ENCODE measurements around the gene C1GALT1. TPM values are rescaled to one million over a fixed set of nuclear protein-coding genes. Genes with fewer than 3 reads are reported as not detected.

The C1GALT1 gene
- total and polyA plus RNA-seq, 11 donors, result 4.3 to 36.4 (median 21.1) TPM

- Histone ChIP-seq H3K4me1 (peaks cover 0 to 24% (median 4%) of the 10 kb centered on the region in 12 donors), H3K27ac (peak overlapping the region in 1 of 12 donors; percentile 53), H3K36me3 (no peaks in the 10 kb centered on the region), H3K9me3 (peaks cover 0 to 22% (median under 1%) of the 10 kb centered on the region in 12 donors), H3K4me3 (no peak overlapping the region), H3K27me3 (no peaks in the 10 kb centered on the region)
- ATAC-seq (no peak), DNase-seq (no peak)
- 83 to 92% (median 90%) methylated on average over 1 of the region's 1 CpG for WGBS, 4 donors
- intact Hi-C loops (cut with DNase I), result loop anchor here in 2 of 10 donors (5.0 to 10.0 kb wide), 2 partner anchors 58 to 75 kb away; no protein-coding TSS in a partner anchor
- no peak for TF ChIP-seq POLR2A (IDR thresholded peaks at IDR 0.05)
- no peak for TF ChIP-seq CTCF (IDR thresholded peaks at IDR 0.05)
Observed at GRCh38 chr7:7177044-7177517, 5.3 kb upstream of the C1GALT1 start.

- no peak for DNase-seq
- whole genome bisulfite sequencing, 4 donors, result 96 to 98% (median 97%) methylated on average over 2 of the region's 2 CpGs
- no peak for ATAC-seq
Observed at GRCh38 chr7:7178081-7178480, 4.3 kb upstream of the C1GALT1 start.

DNA sequence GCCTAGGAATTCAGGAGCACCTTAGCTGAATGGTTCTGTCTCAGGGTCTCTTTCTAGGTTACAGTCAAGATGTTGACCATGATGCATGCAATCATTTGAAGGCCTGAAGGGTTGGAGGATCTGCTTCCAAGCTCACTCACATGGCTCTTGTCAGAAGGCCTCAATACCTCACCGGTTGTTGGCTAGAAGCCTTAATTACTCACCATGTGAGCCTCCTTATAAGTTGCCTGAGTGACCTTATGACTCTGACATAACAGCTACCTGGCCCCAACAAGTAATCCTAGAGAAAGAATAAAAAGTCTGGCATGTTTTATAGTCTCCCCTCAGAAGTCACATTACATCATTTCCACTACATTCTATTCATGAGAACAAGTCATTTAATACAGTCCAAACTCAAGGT is 3.4 kb upstream of the C1GALT1 start:
- intact Hi-C loops (cut with DNase I), result loop anchor here in 2 of 10 donors (5.0 to 10.0 kb wide), 2 partner anchors 56 to 77 kb away; no protein-coding TSS in a partner anchor
- 71 to 98% (median 92%) methylated on average over 1 of the region's 1 CpG for WGBS, 4 donors
- Histone ChIP-seq H3K27ac (no peak overlapping the region), H3K27me3 (no peaks in the 10 kb centered on the region), H3K9me3 (peaks cover 0 to 11% (median 0%) of the 10 kb centered on the region in 12 donors), H3K4me1 (peaks cover 0 to 27% (median 8%) of the 10 kb centered on the region in 12 donors), H3K36me3 (no peaks in the 10 kb centered on the region), H3K4me3 (no peak overlapping the region)
- no peak for DNase-seq
- TF ChIP-seq POLR2A (IDR thresholded peaks at IDR 0.05) (no peak), CTCF (IDR thresholded peaks at IDR 0.05) (no peak)
- ATAC-seq, result no peak

More at GRCh38 chr7:7178081-7178480, 4.3 kb upstream of the C1GALT1 start:
- no peaks in the 10 kb centered on the region for H3K27me3 ChIP-seq
- no peaks in the 10 kb centered on the region for H3K36me3 ChIP-seq
- H3K4me3 ChIP-seq, result no peak overlapping the region
- peaks cover 0 to 24% (median 4%) of the 10 kb centered on the region in 12 donors for H3K4me1 ChIP-seq
- intact Hi-C loops (cut with DNase I), result loop anchor here in 2 of 10 donors (5.0 to 10.0 kb wide), 2 partner anchors 57 to 76 kb away; no protein-coding TSS in a partner anchor
- no peak overlapping the region for H3K27ac ChIP-seq
- TF ChIP-seq POLR2A (IDR thresholded peaks at IDR 0.05), result no peak
- TF ChIP-seq CTCF (IDR thresholded peaks at IDR 0.05), result no peak
- H3K9me3 ChIP-seq, result peaks cover 0 to 17% (median 0%) of the 10 kb centered on the region in 12 donors

DNA sequence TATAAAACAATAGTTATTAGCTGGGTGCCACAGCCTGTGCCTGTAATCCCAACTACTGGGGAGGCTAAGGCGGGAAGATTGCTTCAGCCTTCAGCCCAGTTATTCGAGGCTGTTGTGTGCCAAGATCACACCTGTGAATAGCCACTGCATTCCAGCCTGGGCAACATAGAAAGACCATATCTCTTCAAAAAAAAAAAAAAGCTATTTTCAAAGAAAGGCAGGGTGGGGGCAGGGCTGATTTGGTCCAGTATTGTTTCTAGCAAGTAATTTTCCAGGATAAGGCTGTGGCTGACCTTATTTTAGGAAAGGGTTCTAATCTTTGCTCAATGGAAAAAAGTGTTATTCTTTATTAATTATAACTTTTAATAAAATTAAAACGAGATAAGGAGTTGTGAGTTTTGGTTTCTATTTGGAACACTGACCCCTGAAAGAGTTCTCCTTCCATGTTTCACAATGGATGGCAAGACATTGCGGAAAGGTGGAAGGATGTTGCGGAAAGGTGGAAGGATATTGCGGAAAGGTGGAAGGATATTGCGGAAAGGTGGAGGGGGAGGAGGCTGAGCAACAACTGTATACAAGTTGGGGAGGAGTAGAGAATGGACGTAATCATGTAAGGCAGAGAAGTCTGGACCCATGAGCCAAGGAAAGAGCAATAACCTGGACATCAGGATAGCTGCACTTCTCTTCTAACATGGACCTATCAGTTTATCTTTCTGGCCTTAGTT is 1.5 kb upstream of the C1GALT1 start:
- WGBS, 4 donors, result 88 to 93% (median 90%) methylated on average over 8 of the region's 8 CpGs
- Histone ChIP-seq H3K4me1 (peaks cover 0 to 46% (median 25%) of the 10 kb centered on the region in 12 donors), H3K4me3 (peak overlapping the region in 9 of 12 donors; percentile 62 to 97 (median 91)), H3K27me3 (no peaks in the 10 kb centered on the region), H3K36me3 (no peaks in the 10 kb centered on the region), H3K27ac (peak overlapping the region in 11 of 12 donors; percentile 89 to 99 (median 97)), H3K9me3 (no peaks in the 10 kb centered on the region)
- DNase-seq, result no peak
- TF ChIP-seq CTCF (IDR thresholded peaks at IDR 0.05) (no peak), POLR2A (IDR thresholded peaks at IDR 0.05) (no peak)
- ATAC-seq, result no peak
- intact Hi-C loops (cut with DNase I), result loop anchor here in 8 of 10 donors (5.0 to 10.0 kb wide), 5 partner anchors 74 to 384 kb away; partner anchors contain the start of gene MIOS (in 3 of the 8)
